RKO (cell line): ENCODE data around the gene EXOSC10.
A peak's percentile ranks its signal among the peaks of the same experiment; 100 is the strongest.

Experiments
- DNase-seq: peaks from one replicate; pipeline ENCODE4 v3.0.0-alpha.2; 2016; ENCODE audit warnings: low spot score

The EXOSC10 gene

DNA sequence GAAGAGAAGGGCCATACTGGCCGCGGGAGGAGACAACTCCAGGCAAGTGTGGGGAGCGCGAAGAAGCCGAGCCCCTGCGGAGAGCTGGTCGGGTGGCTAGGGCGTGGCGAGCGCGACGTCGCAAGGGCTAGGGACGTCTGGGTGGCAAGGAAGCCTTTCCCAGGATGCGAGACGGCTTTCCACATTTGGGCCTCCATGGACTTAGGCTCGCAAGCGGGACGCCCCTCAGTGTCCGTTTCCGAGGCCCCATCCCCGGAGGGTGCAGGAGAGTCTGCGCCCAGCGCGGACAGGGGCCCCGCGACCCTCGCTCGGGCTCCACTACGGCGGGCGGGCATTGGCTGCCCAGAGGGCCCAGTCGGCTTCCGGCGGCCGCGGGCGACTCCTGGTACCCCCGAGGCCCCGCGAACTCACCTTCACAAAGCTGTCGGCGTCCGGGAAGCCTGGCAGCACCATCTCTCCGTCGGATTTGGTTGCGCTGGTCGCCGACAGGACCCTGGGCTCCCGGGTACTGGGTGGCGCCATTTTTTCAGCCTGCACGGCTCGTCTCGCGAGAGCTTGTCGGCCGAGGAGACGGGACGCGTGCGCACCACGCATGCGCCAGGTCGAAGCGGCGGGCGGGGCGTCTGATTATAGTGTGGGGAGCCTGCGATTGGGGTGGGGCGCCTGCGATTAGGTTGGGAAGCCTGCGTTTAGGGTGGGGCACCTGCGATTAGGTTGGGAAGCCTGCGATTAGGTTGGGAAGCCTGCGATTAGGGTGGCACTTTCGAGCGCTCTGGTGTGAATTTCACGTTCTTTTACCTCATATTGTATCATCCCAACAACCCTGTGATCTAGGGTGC is at the start of gene EXOSC10:
Gene EXOSC10, minus strand, starts transcription at position 560 of the 839 bp plus-strand sequence. Its CDS starts 38 bp downstream, at position 522.
- peak; percentile 90 for DNase-seq

DNA sequence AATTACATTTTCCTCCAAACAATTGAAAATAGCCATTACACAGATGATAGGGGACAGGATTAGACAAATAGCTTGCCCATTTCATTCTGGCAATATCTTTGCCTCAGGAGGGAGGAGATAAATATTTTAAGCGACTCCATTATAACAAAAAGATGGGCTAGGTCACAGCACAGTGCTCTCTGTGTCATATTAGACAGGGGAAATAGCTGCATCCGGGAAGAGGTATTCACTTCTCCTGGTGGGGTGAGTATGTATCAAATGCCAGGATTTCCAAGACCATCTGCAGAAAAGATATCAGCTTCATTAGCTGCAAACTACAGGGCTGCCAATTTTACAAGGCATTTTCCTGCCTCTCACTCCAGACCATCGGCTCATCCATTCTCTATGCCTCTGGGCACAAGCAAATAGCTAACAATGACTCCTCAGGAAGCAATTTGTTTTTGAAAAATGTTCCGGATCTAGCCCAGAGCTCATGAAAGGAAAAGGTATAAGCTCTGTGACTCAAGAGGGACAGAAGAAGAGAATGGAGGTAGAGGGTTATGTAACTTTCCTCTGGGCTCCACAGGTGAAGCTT is 47.6 kb upstream of the EXOSC10 start:
- DNase-seq, result no peak

DNA sequence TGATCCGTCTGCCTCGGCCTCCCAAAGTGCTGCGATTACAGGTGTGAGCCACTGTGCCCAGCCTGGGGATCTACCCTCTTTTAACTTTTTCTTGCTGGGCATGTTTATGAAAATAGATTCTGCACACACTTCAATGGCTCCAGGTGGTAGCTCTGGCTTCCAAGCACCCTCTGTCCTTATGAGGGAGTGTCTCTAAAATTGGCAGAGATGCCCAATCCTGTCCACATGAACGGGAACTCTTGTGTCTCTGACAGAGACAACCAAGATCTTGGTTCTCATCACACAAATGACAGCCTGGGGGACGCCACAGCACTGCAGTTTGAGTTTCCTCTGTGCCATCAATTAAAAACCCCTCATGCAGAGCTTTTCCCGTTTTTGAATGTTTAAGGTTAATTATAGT is 46.1 kb upstream of the EXOSC10 start:
- DNase-seq, result no peak

DNA sequence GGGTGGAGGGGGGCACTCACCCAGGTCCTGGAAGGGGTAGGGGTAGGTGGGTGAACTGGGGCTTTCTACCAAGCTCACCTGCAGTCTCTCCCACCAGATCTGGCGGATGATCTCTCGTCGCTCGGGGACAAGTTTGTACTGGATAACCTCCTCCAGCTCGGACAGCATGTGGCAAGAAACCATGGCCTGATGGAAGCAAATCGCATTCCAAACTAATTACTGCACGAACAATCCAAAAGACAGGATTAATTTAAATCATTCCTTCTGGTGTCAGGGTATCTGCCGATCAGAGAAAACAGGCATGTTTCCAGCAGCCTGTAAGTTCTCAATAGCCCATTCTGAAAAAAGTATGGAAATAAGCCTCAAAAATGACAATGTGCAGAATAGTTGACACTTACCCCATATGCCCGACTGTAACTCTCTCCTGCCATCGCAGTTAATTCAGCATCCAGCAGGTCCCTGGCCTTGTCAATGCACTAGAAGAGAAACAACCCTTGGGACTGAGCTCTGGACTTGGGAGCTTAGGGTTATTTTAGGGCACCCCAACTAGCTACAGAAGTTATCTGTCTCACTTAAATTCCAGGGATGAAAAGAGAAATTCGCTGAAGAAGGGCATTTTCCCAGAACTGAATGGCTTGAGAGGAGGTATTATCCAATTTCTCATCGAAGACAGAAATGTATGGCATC is 45.0 kb upstream of the EXOSC10 start:
- DNase-seq, result no peak

DNA sequence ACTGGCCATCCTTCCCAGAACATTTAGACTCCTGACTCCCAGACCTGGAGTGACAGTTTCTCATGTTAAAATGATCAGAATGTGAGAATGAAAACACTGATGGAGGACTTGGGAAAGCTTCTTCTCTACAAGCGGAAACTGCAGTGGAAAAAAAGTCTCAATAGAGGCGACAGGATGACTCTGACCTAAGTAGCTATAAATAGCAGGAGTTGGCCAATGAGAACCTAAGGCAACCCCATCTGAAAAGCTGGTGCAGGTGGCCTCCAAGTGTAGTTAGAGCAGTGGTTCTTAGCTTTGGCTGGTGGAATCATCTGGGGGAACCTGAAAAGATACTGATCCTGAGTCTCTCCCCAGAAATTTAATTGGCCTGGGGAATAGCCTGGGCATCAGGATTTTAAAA is 44.2 kb upstream of the EXOSC10 start:
- no peak for DNase-seq

DNA sequence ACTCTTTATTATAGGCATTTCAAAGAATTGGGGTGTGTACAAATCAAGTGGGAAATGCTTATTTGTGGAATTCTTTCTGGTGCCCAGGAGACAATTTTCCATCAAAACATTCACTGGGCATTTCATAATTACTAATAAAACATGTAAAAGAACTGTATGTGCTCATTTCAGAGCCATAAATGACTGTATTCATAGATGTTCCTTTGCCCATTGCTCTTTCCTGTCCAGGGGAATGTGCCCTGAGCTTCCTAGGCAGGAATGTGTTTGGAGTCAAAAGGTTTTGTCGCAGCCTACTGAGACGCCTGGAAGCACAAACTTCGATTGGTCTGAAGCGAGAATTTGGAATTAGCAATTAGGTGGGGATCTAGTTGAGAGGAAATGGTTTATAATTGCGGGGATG is 43.7 kb upstream of the EXOSC10 start:
- no peak for DNase-seq

DNA sequence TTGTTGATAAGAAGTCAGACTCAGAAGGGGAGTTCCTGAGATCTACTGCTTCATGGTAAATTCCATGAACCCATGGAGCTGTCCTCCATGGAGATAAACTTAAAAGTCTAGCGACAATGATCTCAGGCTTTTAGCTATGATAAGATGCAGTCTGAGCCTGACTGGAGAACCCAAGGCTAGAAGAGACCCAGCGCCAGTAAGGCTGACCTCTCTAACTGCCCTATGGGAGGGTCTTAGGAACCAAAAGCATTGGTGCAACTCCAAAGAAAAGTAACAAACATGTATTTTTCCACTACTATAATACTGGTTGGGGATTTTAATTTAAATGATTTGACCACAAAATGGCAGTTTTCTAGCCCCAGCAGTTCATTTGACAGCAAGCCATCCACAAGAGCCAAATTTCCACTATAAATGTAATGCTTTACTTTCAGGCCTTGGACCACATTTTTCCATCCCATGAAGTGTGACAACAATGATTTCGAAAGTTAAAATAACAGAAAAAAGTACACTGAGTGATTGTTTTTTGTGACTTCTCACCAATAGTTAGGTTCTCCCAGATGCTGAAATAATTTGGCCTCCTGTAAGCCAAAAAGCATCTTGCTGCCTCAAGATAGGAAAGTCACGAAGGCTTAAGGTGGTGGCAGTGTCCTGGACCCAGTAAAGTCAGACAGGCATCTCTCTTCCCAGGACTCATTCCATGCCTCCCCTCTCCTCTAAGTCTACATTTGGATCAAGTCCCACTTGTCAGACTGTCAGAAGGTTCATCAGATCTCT is 43.1 kb upstream of the EXOSC10 start:
- no peak for DNase-seq

DNA sequence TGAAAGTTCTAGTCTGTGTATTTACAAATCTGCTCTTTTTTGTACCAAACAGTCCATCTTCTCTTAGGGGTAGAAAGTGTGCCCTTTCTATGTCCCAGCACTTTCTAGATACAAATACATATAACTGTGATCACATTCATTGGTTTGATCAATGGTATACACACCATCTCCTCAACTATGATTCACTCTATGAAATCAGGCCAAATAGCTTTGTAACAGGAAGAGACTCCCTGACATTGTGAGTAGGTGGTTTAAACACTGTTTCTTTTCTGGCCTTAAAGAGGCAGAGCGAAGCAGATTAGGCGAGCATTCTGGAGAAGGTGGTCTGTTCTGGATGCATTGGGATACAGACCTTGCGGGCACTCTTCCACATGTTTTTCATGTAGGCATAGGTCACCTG is 39.3 kb upstream of the EXOSC10 start:
- peak; percentile 7 for DNase-seq

DNA sequence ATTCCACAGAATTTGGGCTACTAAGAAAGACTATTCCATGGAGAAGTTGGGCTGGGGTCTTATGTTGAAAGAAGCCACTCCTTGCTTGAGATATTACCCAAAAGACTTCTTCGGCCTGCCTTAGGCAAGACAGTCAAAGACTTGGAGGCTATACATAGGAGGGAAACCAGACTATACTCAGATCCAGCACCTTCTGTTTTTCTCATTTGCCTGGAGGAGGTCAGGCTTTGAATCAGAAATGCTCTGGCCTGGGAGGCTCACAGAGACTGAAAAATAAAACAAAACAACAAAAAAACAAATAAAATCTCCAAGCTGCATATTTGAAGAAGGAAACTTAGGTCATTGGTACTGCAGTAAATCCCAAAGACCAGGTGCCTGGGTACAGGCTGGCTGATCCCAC is 38.4 kb upstream of the EXOSC10 start:
- no peak for DNase-seq

DNA sequence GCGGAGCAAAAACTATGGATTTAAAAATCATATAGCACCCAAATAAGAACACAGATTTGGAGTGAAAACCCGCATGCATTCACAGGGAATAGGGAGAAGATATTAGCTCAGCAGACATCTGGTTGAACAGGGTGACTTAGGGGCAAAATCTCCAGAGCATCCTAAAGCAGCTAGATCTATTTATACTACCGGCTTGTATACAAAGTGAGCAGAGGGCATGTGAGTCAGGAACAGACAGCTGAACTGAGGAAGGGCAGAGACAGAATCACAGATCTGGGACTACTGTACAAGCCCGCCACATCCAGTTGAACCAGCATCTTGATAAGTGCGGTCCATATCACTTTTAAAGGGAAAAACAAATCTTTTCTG is 35.2 kb upstream of the EXOSC10 start:
- no peak for DNase-seq

DNA sequence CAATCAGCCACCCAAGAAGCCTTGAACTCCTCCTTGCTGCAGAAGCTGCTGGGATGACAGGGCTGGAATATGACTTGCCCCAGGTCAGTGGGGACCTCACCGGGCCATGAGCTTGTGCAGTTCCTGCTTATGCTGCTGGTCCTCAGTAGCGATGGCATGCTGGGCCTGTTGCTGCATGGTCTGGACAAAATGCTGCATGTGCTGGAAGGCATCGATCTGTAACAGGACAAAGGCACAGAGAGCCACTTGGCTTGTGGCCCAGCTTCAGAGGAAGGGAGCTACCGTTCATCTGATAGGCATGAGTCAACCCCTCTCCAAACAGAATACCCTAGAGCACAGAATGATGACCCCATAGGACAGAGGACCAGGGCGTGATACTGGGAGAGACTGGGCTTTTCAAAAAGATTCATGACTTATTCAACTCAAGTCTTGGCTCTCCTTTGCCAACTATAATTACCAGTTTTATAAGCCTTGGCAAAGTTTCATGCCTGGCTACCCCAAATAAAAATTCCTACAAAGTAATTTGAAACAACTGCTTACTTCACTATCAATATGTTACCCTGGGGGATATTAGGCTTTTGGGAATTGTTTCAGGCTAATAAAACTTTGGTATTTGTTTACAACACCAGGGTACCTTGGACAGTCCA is 34.7 kb upstream of the EXOSC10 start:
- DNase-seq, result no peak

DNA sequence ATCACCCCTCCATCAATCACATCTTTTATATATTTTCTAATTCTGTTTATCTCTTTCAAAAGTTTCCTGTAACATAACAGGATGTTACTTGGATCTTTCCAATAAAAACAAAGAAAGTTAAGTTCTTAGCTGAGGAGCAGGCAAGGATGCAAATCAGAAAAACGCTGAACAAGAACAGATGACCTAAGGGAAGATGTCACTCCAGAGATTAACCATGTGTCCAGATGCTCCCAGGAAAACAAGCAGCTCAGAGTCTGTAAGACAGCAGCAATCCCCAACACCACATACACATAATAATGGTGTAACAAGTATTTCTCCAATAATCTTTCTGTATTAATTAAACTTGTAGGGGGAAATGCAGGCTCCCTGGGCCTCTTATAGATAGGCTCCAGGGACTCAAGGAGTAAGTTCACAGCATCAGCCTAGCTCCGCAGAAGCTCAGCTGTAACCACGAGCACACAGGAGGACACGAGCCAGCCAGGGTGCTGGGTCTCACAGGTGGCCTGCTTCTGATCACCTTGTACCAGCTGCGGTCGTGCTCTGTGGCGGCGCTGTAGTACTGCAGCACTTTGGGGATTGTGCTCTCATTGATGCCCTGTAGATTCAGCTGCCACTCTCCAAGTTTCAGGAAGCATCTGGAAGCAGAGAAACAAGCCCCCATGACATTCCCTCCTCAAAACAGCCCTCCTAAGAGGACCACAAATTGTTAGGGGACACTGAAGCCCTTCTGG is 33.1 kb upstream of the EXOSC10 start:
- DNase-seq, result no peak

DNA sequence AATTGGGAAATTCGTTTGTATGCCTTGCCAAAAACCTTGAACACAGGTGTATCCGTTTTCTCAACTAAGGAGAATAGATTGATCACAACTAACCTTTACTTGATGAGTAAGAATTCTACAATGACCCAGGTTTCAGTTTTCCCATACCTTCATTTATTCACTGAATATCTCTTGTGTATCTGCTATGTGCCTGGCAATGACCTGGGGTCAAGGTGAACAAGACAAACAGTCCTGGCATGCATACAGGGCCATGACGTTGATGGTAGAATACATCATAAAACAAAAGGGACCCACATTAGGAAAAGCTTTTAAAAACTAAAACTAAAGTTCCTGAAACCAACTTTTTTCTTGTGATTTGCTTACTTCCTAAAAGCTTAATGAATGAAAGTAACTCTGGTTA is 32.1 kb upstream of the EXOSC10 start:
- DNase-seq, result no peak

DNA sequence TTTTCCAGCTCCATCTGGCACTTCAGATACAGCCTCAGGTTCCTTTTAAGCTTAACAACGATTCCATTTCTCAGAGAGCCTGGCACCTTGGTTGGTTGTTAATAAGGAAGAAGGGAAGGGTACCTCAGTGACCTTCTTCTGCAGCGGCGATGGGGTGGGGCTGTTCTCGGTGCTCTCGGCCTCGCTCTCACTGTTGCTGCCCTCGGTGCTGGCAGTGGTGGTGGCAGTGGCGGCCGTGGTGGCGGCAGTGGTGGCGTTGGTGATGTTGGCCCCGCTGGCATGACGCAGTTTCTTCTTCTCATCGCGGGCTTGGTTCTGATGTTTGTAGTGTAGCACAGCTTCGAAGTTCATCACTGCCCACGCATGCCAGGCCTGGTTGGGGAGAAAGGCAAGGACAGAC is 30.7 kb upstream of the EXOSC10 start:
- DNase-seq, result no peak

DNA sequence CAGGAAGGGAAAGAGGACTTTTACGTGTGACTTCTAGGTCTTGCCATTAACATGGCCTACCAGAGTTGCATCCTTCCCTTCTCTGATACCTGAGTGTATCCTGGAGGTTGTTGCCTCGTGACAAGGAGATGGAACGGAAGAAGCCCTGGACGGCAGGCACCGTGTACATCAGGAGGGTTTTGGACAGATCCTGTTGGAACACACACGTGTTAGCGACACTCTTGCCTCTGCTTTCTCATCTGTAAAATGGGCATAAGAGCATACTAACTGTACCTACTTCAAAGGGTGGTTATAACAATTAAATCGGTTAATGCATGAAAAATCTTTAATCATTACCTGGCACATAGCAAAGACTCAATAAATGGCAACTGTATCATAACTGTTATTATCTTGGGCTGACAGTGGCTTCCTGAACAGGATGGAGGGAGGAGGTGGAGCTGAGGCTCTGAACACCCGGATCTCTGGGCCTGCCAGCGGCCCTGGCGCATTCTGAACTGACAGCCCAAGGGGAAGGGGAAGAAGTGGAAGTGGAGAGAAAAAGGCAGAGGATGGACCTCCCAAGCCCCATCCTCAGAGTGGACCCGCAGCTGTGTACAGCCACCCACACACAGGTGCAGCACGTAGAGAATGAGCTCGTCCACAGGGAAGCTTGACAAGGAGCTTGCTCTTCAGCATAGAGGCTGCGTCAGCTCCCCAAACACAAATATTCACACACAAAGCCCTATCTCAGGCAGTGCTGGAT is 30.2 kb upstream of the EXOSC10 start:
- no peak for DNase-seq

DNA sequence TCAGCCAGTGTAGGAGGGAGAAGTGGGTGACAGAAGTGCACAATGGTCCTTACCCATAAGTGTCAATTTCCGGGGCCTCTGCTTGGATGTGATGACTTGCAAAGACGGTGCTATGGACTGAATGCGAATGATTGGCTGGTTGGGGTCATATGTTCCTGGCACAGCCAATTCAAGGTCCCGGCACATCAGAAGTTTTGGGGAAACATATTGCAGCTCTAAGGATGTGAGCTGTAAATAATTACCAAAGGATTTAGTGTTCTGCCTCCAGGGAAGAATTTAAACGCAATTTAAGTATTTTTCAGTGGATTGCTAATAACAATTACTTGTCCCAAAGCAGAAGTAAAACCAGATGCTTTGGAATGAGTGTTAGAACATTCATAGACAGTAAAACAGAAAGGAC is 26.9 kb upstream of the EXOSC10 start:
- no peak for DNase-seq

DNA sequence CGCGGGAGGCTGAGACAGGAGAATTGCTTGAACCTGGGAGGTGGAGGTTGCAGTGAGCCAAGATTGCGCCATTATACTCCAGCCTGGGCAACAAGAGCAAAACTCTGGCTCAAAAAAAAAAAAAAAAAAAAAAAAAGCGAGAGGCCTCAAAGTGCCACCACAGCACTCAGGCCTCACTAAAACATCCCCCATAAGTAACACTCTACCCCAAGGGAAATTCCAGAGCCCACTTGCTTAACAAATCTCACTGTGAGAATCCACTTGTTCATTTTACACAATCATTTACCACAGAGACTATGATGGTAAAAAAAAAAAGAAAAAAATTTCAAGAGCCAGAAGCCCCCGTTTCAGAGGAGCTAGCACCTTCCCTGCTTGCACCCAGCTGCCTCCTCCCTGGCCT is 26.3 kb upstream of the EXOSC10 start:
- no peak for DNase-seq

DNA sequence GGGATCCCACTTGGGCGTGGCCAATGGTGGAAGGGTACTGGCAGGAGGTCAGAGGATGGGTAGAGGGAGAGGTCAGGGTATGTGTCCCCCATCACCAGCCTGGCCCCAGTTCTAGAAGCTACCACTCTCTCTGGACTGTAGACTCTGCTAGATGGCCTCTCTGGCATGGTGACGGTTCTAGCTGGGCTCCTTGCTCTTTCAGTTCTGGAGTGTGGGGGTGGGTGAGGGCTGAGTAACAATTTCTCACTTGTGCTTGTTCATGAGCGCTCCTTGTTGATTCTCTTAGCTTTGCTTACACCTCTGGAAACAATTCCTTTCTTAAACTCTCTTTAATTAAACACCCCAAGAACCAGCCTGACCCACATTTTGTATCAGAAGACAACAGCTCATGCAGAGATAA is 25.3 kb upstream of the EXOSC10 start:
- DNase-seq, result no peak

DNA sequence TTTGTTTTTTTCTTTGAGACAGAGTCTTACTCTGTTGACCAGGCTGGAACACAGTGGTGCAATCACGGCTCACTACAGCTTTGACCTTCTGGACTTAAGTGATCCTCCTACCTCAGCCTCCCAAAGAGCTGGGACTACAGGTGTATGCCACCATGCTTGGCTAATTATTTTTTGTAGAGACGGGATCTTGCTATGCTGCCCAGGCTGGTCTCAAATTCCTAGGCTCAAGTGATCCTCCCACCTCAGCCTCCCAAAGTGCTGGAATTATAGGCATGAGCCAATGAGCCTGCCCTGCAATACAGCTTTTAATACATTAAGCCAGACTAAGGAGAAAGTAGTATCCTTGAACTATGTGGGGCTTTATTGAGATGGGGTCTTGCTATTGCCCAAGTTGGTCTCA is 16.6 kb upstream of the EXOSC10 start:
- DNase-seq, result no peak

DNA sequence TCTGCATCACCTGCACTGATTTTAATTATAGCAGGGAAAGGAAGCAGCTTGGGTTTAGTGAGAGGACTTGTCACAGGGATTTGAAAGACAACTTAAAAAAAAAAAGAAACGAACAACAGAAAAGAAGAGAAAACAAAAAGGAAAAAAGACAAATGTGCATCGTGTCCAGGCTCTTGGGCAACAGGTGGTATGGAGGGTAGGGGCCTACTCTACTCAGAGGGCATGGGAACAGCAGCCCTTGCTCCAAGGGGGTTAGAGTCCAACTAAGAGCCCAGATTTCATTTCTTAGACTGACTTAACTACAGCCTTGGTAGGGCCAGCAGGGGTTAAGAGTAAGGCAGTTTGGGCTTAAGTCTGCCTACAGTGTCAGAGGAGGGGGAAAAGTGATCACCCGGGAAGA is 15.3 kb upstream of the EXOSC10 start:
- DNase-seq, result no peak
